ENCODE measurements around the gene TLE4. TPM values are rescaled to one million over a fixed set of nuclear protein-coding genes. Genes with fewer than 3 reads are reported as not detected.

Gene TLE4
- total RNA-seq, 3 donors from 2014 or later = 25.0 to 47.0 (median 35.1) TPM

- Histone ChIP-seq H3K27ac (no peak overlapping the region), H3K4me3 (no peak overlapping the region), H3K36me3 (no peaks in the 10 kb centered on the region), H3K4me1 (no peaks in the 10 kb centered on the region), H3K27me3 (no peaks in the 10 kb centered on the region), H3K9me3 (peaks cover 0 to 6% of the 10 kb centered on the region in 2 donors)
- no peak for DNase-seq (ENCODE audit: low spot score in 2 of 2)
- TF ChIP-seq, protein P1, sequence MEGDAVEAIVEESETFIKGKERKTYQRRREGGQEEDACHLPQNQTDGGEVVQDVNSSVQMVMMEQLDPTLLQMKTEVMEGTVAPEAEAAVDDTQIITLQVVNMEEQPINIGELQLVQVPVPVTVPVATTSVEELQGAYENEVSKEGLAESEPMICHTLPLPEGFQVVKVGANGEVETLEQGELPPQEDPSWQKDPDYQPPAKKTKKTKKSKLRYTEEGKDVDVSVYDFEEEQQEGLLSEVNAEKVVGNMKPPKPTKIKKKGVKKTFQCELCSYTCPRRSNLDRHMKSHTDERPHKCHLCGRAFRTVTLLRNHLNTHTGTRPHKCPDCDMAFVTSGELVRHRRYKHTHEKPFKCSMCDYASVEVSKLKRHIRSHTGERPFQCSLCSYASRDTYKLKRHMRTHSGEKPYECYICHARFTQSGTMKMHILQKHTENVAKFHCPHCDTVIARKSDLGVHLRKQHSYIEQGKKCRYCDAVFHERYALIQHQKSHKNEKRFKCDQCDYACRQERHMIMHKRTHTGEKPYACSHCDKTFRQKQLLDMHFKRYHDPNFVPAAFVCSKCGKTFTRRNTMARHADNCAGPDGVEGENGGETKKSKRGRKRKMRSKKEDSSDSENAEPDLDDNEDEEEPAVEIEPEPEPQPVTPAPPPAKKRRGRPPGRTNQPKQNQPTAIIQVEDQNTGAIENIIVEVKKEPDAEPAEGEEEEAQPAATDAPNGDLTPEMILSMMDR (IDR thresholded peaks at IDR 0.05) = no peak
- TF ChIP-seq POLR2AphosphoS5 (IDR thresholded peaks at IDR 0.05) (no peak), POLR2A (IDR thresholded peaks at IDR 0.05) (no peak)
- intact Hi-C loops (cut with DNase I; ENCODE audit: low total_unique reads) = no loop called here
Measured at GRCh38 chr9:79567671-79568098, 4.1 kb upstream of the TLE4 start.

GRCh38 chr9:79568337-79569101, 3.2 kb upstream of the TLE4 start:
- intact Hi-C loops (cut with DNase I; ENCODE audit: low total_unique reads) = no loop called here
- DNase-seq (ENCODE audit: low spot score in 2 of 2) = no peak
- no peak overlapping the region for H3K4me3 ChIP-seq
- no peak overlapping the region for H3K27ac ChIP-seq
- H3K9me3 ChIP-seq = peaks cover 0 to 6% of the 10 kb centered on the region in 2 donors
- H3K27me3 ChIP-seq = no peaks in the 10 kb centered on the region
- H3K36me3 ChIP-seq = no peaks in the 10 kb centered on the region
- TF ChIP-seq POLR2A (IDR thresholded peaks at IDR 0.05) = no peak
- TF ChIP-seq POLR2AphosphoS5 (IDR thresholded peaks at IDR 0.05) = no peak
- TF ChIP-seq, protein P1 (IDR thresholded peaks at IDR 0.05) = no peak
- H3K4me1 ChIP-seq = no peaks in the 10 kb centered on the region

DNA sequence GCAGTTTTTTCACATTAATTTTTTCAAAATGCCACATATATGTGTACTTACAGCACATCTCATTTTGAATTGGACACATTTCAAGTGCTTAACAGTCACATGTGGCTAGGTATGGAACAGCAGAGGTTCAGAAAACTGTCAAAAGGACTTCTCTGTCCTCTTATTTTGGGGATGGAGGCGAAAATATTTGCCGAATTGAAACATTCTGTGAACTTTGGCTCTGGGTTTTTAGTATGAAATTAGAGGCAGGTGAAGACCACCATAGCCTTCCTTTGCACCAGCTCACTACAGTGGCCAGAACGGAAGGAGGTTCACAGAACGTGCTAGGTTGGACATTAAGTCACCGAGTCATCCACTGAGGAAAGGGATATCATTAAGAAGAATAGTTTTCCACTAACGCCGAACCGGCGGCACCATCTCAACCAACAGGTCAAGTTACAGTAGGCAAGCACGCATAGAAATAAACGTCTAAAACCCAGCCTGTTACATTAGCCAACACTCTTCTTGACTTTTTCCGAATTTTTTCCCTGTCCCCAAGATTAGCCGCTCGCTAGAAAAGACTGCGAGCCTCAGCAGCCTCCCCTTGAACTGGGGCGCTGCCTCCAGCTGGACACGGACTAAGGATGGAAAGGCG, 1.8 kb upstream of the TLE4 start:
- H3K27ac ChIP-seq = peak overlapping the region; percentile 87 to 89
- no peak for DNase-seq (ENCODE audit: low spot score in 2 of 2)
- no peaks in the 10 kb centered on the region for H3K36me3 ChIP-seq
- H3K4me3 ChIP-seq = peak overlapping the region; percentile 85 to 97 (median 96)
- peaks cover 0 to 6% of the 10 kb centered on the region in 2 donors for H3K9me3 ChIP-seq
- H3K27me3 ChIP-seq = no peaks in the 10 kb centered on the region
- intact Hi-C loops (cut with DNase I; ENCODE audit: low total_unique reads) = no loop called here
- H3K4me1 ChIP-seq = no peaks in the 10 kb centered on the region
- TF ChIP-seq, protein P1 (IDR thresholded peaks at IDR 0.05) = no peak
- no peak for TF ChIP-seq POLR2A (IDR thresholded peaks at IDR 0.05)
- TF ChIP-seq POLR2AphosphoS5 (IDR thresholded peaks at IDR 0.05) = no peak

- Histone ChIP-seq H3K27ac (peak overlapping the region; percentile 87 to 89), H3K36me3 (no peaks in the 10 kb centered on the region), H3K27me3 (no peaks in the 10 kb centered on the region), H3K9me3 (peaks cover 0 to 6% of the 10 kb centered on the region in 2 donors), H3K4me3 (peak overlapping the region; percentile 85 to 97 (median 96)), H3K4me1 (no peaks in the 10 kb centered on the region)
- no peak for TF ChIP-seq POLR2A (IDR thresholded peaks at IDR 0.05)
- TF ChIP-seq, protein P1 (IDR thresholded peaks at IDR 0.05) = no peak
- no peak for TF ChIP-seq POLR2AphosphoS5 (IDR thresholded peaks at IDR 0.05)
- intact Hi-C loops (cut with DNase I; ENCODE audit: low total_unique reads) = no loop called here
- peak; percentile 38 to 58 for DNase-seq (ENCODE audit: low spot score in 2 of 2)
Measured at GRCh38 chr9:79570448-79571308, 1.1 kb upstream of the TLE4 start.

Measured in breast epithelium (tissue), 4 donors.